ENCODE data around the gene ALDH3A2. TPM values are rescaled to one million over a fixed set of nuclear protein-coding genes. Genes with fewer than 3 reads are reported as not detected.

The ALDH3A2 gene
- total and polyA plus RNA-seq, 4 donors = 63.3 to 165 (median 80.4) TPM

- Histone ChIP-seq H3K36me3 (ENCODE audit: control insufficient read depth in 4 of 4, insufficient read depth in 3 of 4, low read depth in 1 of 4, low read length in 3 of 4) (no peaks in the 10 kb centered on the region), H3K27me3 (ENCODE audit: control insufficient read depth in 4 of 4, insufficient read depth in 4 of 4, low read length in 3 of 4) (no peaks in the 10 kb centered on the region), H3K4me3 (ENCODE audit: low read depth in 1 of 3, low read length in 3 of 3) (no peak overlapping the region), H3K9me3 (ENCODE audit: control insufficient read depth in 4 of 4, low read length in 3 of 4) (no peaks in the 10 kb centered on the region), H3K27ac (ENCODE audit: low read depth in 1 of 2, low read length in 2 of 2) (no peak overlapping the region), H3K9ac (ENCODE audit: low read depth in 1 of 2, low read length in 2 of 2) (no peak overlapping the region), H3K4me1 (ENCODE audit: control insufficient read depth in 4 of 4, insufficient read depth in 4 of 4, low read length in 3 of 4) (peaks cover 0 to 8% (median 4%) of the 10 kb centered on the region in 4 donors)
- 95% methylated on average over 7 of the region's 7 CpGs for WGBS
- peak; percentile 30 for DNase-seq (ENCODE audit: low spot score)
- TF ChIP-seq TAF1 (conservative IDR thresholded peaks at IDR 0.05) (no peak), YY1 (IDR thresholded peaks at IDR 0.05) (no peak), GABPA (IDR thresholded peaks at IDR 0.05 in 1 of 2, conservative IDR thresholded peaks at IDR 0.05 in 1 of 2) (no peak), MAX (IDR thresholded peaks at IDR 0.05) (no peak), EGR1 (IDR thresholded peaks at IDR 0.05; ENCODE audit: low read depth in 2 of 2) (no peak), RAD21 (IDR thresholded peaks at IDR 0.05) (no peak)
These were observed 68.4 kb downstream of the ALDH3A2 start for GRCh38 chr17:19717031-19717360.

- TF ChIP-seq ZBTB33 (IDR thresholded peaks at IDR 0.05) (no peak), SP1 (IDR thresholded peaks at IDR 0.05) (no peak), YY1 (IDR thresholded peaks at IDR 0.05) (no peak)
- H3K9me3 ChIP-seq (ENCODE audit: control insufficient read depth in 4 of 4, low read length in 3 of 4) = no peaks in the 10 kb centered on the region
- H3K27me3 ChIP-seq (ENCODE audit: control insufficient read depth in 4 of 4, insufficient read depth in 4 of 4, low read length in 3 of 4) = no peaks in the 10 kb centered on the region
- no peak overlapping the region for H3K9ac ChIP-seq (ENCODE audit: low read depth in 1 of 2, low read length in 2 of 2)
- WGBS = 90% methylated on average over 10 of the region's 10 CpGs
- H3K36me3 ChIP-seq (ENCODE audit: control insufficient read depth in 4 of 4, insufficient read depth in 3 of 4, low read depth in 1 of 4, low read length in 3 of 4) = no peaks in the 10 kb centered on the region
- H3K4me1 ChIP-seq (ENCODE audit: control insufficient read depth in 4 of 4, insufficient read depth in 4 of 4, low read length in 3 of 4) = peaks cover 0 to 8% (median 4%) of the 10 kb centered on the region in 4 donors
- DNase-seq (ENCODE audit: low spot score) = no peak
- no peak overlapping the region for H3K27ac ChIP-seq (ENCODE audit: low read depth in 1 of 2, low read length in 2 of 2)
- H3K4me3 ChIP-seq (ENCODE audit: low read depth in 1 of 3, low read length in 3 of 3) = no peak overlapping the region
These were observed 68.9 kb downstream of the ALDH3A2 start for GRCh38 chr17:19717411-19717908.

- Histone ChIP-seq H3K9me3 (ENCODE audit: control insufficient read depth in 4 of 4, low read length in 3 of 4) (no peaks in the 10 kb centered on the region), H3K4me3 (ENCODE audit: low read depth in 1 of 3, low read length in 3 of 3) (no peak overlapping the region), H3K27me3 (ENCODE audit: control insufficient read depth in 4 of 4, insufficient read depth in 4 of 4, low read length in 3 of 4) (no peaks in the 10 kb centered on the region), H3K9ac (ENCODE audit: low read depth in 1 of 2, low read length in 2 of 2) (no peak overlapping the region), H3K27ac (ENCODE audit: low read depth in 1 of 2, low read length in 2 of 2) (no peak overlapping the region), H3K36me3 (ENCODE audit: control insufficient read depth in 4 of 4, insufficient read depth in 3 of 4, low read depth in 1 of 4, low read length in 3 of 4) (no peaks in the 10 kb centered on the region), H3K4me1 (ENCODE audit: control insufficient read depth in 4 of 4, insufficient read depth in 4 of 4, low read length in 3 of 4) (peaks cover 0 to 8% (median 4%) of the 10 kb centered on the region in 4 donors)
- WGBS = 77% methylated on average over 12 of the region's 12 CpGs
- DNase-seq (ENCODE audit: low spot score) = no peak
- peak; percentile 41 to 48 for TF ChIP-seq HNF4A (conservative IDR thresholded peaks at IDR 0.05)
- no peak for TF ChIP-seq FOXA1 (IDR thresholded peaks at IDR 0.05)
These were observed 69.6 kb downstream of the ALDH3A2 start for GRCh38 chr17:19718041-19718612.

GRCh38 chr17:19718613-19719354 is 70.2 kb downstream of the ALDH3A2 start:
- WGBS = 86% methylated on average over 18 of the region's 18 CpGs
- H3K36me3 ChIP-seq (ENCODE audit: control insufficient read depth in 4 of 4, insufficient read depth in 3 of 4, low read depth in 1 of 4, low read length in 3 of 4) = no peaks in the 10 kb centered on the region
- H3K9me3 ChIP-seq (ENCODE audit: control insufficient read depth in 4 of 4, low read length in 3 of 4) = no peaks in the 10 kb centered on the region
- peaks cover 0 to 8% (median 4%) of the 10 kb centered on the region in 4 donors for H3K4me1 ChIP-seq (ENCODE audit: control insufficient read depth in 4 of 4, insufficient read depth in 4 of 4, low read length in 3 of 4)
- H3K9ac ChIP-seq (ENCODE audit: low read depth in 1 of 2, low read length in 2 of 2) = no peak overlapping the region
- no peak overlapping the region for H3K27ac ChIP-seq (ENCODE audit: low read depth in 1 of 2, low read length in 2 of 2)
- TF ChIP-seq CTCF (IDR thresholded peaks at IDR 0.05; ENCODE audit: low read depth, low read length, missing input control) = peak; percentile 18
- peak; percentile 40 to 54 for TF ChIP-seq RAD21 (IDR thresholded peaks at IDR 0.05)
- no peak for TF ChIP-seq FOXA1 (IDR thresholded peaks at IDR 0.05)
- no peak for TF ChIP-seq HNF4G (IDR thresholded peaks at IDR 0.05)
- TF ChIP-seq RXRA (IDR thresholded peaks at IDR 0.05) = no peak
- TF ChIP-seq JUND (IDR thresholded peaks at IDR 0.05) = no peak
- no peak for TF ChIP-seq EGR1 (IDR thresholded peaks at IDR 0.05; ENCODE audit: low read depth in 2 of 2)
- TF ChIP-seq FOXA2 (IDR thresholded peaks at IDR 0.05) = no peak
- no peak overlapping the region for H3K4me3 ChIP-seq (ENCODE audit: low read depth in 1 of 3, low read length in 3 of 3)
- DNase-seq (ENCODE audit: low spot score) = no peak
- H3K27me3 ChIP-seq (ENCODE audit: control insufficient read depth in 4 of 4, insufficient read depth in 4 of 4, low read length in 3 of 4) = no peaks in the 10 kb centered on the region

Data from liver (tissue), 9 donors.